ENCODE data around the gene ZNF439. TPM values are rescaled to one million over a fixed set of nuclear protein-coding genes. Genes with fewer than 3 reads are reported as not detected.

ZNF439 gene
- total RNA-seq, 1 experiment from 2014 or later = 3.3 TPM

- no peaks in the 10 kb centered on the region for H3K79me1 ChIP-seq (ENCODE audit: insufficient read depth, low read depth, low read length, poor library complexity, severe bottlenecking)
- no peak within 1 kb of the TSS for H3K18ac ChIP-seq (ENCODE audit: insufficient read length, low read depth, low read length)
- no peak within 1 kb of the TSS for H2AFZ ChIP-seq (ENCODE audit: low read length)
- no peaks in the 10 kb centered on the region for H3K4me1 ChIP-seq (ENCODE audit: insufficient read depth, low read length)
- peak; percentile 98 for DNase-seq
- H3K79me2 ChIP-seq (ENCODE audit: insufficient read depth, low read length) = no peaks in the 10 kb centered on the region
- Mint-ChIP-seq H3K27me3 (ENCODE audit: low read depth) (peaks cover 75% of the 10 kb centered on the region), H3K4me3 (peak within 1 kb of the TSS; percentile 82 to 94), H3K36me3 (ENCODE audit: insufficient read depth in 1 of 3, low read depth in 3 of 3) (peaks cover 0 to 9% (median 4%) of the 10 kb centered on the region in 3 experiments; a peak in 3 of 7 replicates), H3K4me1 (peaks cover 5 to 9% of the 10 kb centered on the region in 2 experiments), H3K9me3 (peaks cover 4% of the 10 kb centered on the region in 2 experiments; a peak in 3 of 5 replicates), H3K27ac (no peak within 1 kb of the TSS; a peak in 1 of 7 replicates)
- no peak within 1 kb of the TSS for H2BK15ac ChIP-seq (ENCODE audit: low read depth, low read length)
- no peak within 1 kb of the TSS for H4K5ac ChIP-seq (ENCODE audit: insufficient read length, low read depth, low read length)
- H3K23me2 ChIP-seq (ENCODE audit: insufficient read length, low read depth, low read length, poor library complexity, severe bottlenecking) = peaks cover 4% of the 10 kb centered on the region
- no peaks in the 10 kb centered on the region for H4K20me1 ChIP-seq (ENCODE audit: control insufficient read depth, insufficient read depth, insufficient read length)
- peaks cover 8% of the 10 kb centered on the region; the same call in 1 of the 2 replicates for H3K27me3 ChIP-seq (ENCODE audit: insufficient read depth, low read length)
- no peak within 1 kb of the TSS for H2AK5ac ChIP-seq (ENCODE audit: insufficient read length, low read length)
- no peak within 1 kb of the TSS for H3K56ac ChIP-seq (ENCODE audit: insufficient read length, low read depth, low read length)
- TF ChIP-seq CTCF (conservative IDR thresholded peaks at IDR 0.05) = no peak
- H3K4me2 ChIP-seq (ENCODE audit: insufficient read depth, insufficient read length, low read length) = peak within 1 kb of the TSS; percentile 46
- H4K91ac ChIP-seq (ENCODE audit: insufficient read length, low read depth, low read length) = no peak within 1 kb of the TSS
- H2BK12ac ChIP-seq (ENCODE audit: insufficient read length, low read depth, low read length) = no peak within 1 kb of the TSS
- H3K27ac ChIP-seq (ENCODE audit: insufficient read length, low read depth, low read length) = no peak within 1 kb of the TSS
- no peaks in the 10 kb centered on the region for H3K9me3 ChIP-seq (ENCODE audit: control insufficient read depth, low read depth, low read length)
- H3K9ac ChIP-seq (ENCODE audit: extremely low read depth, insufficient read length, low read length) = peak within 1 kb of the TSS; percentile 68
- H3T11ph ChIP-seq (ENCODE audit: low read length) = no peak within 1 kb of the TSS
- no peak within 1 kb of the TSS for H2BK120ac ChIP-seq (ENCODE audit: low read depth, low read length, poor library complexity, severe bottlenecking)
- no peak within 1 kb of the TSS for H3K14ac ChIP-seq (ENCODE audit: insufficient read depth, low read length)
- H2BK5ac ChIP-seq (ENCODE audit: insufficient read length, low read length) = no peak within 1 kb of the TSS
- H3K23ac ChIP-seq (ENCODE audit: insufficient read length, low read depth, low read length) = no peak within 1 kb of the TSS
- H3K4ac ChIP-seq (ENCODE audit: low read depth, low read length) = no peak within 1 kb of the TSS
- no peak within 1 kb of the TSS for H4K8ac ChIP-seq (replicated peaks; ENCODE audit: insufficient read length, low read depth, low read length)
- no CpG with 5 or more reads among the region's 55 CpGs for WGBS (ENCODE audit: extremely low coverage, insufficient read length, low lambda C conversion rate)
- H2BK20ac ChIP-seq (ENCODE audit: low read depth, low read length, poor library complexity, severe bottlenecking) = no peak within 1 kb of the TSS
Observed at GRCh38 chr19:11814029-11814699, 34.4 kb upstream of the ZNF439 start, which contains the start of gene ZNF440. Gene ZNF440 (plus strand): TSS chr19:11814273. CDS start chr19:11814448, 175 bp downstream.
